HEK293T (cell line): ENCODE results near the gene SP7.

Source experiments
- ELF4 ChIP-seq: fragments of 450-650 bp; IDR thresholded peaks from 2 replicates; pipeline ENCODE4 v1.6.1; 2017; ENCODE audit warnings: antibody characterized with exemption
- FOXK2 ChIP-seq: fragments of 450-650 bp; IDR thresholded peaks from 2 replicates; pipeline ENCODE4 v1.6.1; 2016; ENCODE audit warnings: mild to moderate bottlenecking
- FOXM1 ChIP-seq: fragments of 450-650 bp; IDR thresholded peaks from 2 replicates; pipeline ENCODE4 v1.6.1; 2017; ENCODE audit warnings: mild to moderate bottlenecking, borderline replicate concordance
- HDGF ChIP-seq: fragments of 450-650 bp; IDR thresholded peaks from 2 replicates; pipeline ENCODE4 v1.6.1; 2017; ENCODE audit warnings: antibody characterized with exemption, borderline replicate concordance
- L3MBTL2 ChIP-seq: fragments of 450-650 bp; conservative IDR thresholded peaks from 2 replicates; pipeline ENCODE4 v1.6.1; 2016; ENCODE audit warnings: mild to moderate bottlenecking
- LEF1 ChIP-seq: fragments of 450-650 bp; IDR thresholded peaks from 2 replicates; pipeline ENCODE4 v1.6.1; 2017; ENCODE audit warnings: mild to moderate bottlenecking, borderline replicate concordance
- PKNOX1 ChIP-seq: fragments of 450-650 bp; IDR thresholded peaks from 2 replicates; pipeline ENCODE4 v1.6.1; 2016
- SUZ12 ChIP-seq: fragments of 450-650 bp; IDR thresholded peaks from 2 replicates; pipeline ENCODE4 v1.6.1; 2016; ENCODE audit warnings: mild to moderate bottlenecking
- ZNF384 ChIP-seq: fragments of 450-650 bp; IDR thresholded peaks from 2 replicates; pipeline ENCODE4 v1.6.1; 2016

GRCh38 chr12:53289891-53290290 is 46.3 kb downstream of the SP7 start:
- TF ChIP-seq FOXM1 (no peak), ZNF384 (no peak), L3MBTL2 (no peak), PKNOX1 (no peak), HDGF (no peak), FOXK2 (no peak), LEF1 (no peak), ELF4 (no peak), SUZ12 (no peak)
